Upper lobe of left lung (tissue), 6 donors: ENCODE measurements around the gene ORM2. TPM values are rescaled to one million over a fixed set of nuclear protein-coding genes. Genes with fewer than 3 reads are reported as not detected.

Experiments used
- ATAC-seq, 2 donors: fragments of 200-7000 bp; cut with Tn5 transposase; one replicate each; pipeline ENCODE4 v1.9.1; 2022; ENCODE audit warnings: mild to moderate bottlenecking in 2 of 2, moderate library complexity in 2 of 2; ENCODE audit not compliant: low FRiP score in 2 of 2
- DNase-seq, 2 donors: peaks; one replicate each; pipeline ENCODE4 v3.0.0-alpha.2; 2019 to 2020
- H3K27ac ChIP-seq, 4 donors: fragments of 200-600 bp; sonication (generic); one replicate each; pipeline ENCODE4 v1.5.1; 2016 to 2019
- H3K27me3 ChIP-seq, 4 donors: fragments of 200-600 bp; sonication (generic); one replicate each; pipeline ENCODE4 v1.5.1; 2017 to 2019
- H3K36me3 ChIP-seq, 4 donors: fragments of 200-600 bp; sonication (generic); one replicate each; pipeline ENCODE4 v1.5.1; 2016 to 2019
- H3K4me1 ChIP-seq, 4 donors: fragments of 200-600 bp; sonication (generic); one replicate each; pipeline ENCODE4 v1.5.1; 2018 to 2019
- H3K4me3 ChIP-seq, 4 donors: fragments of 200-600 bp; sonication (generic); one replicate each; pipeline ENCODE4 v1.5.1; 2017 to 2019; ENCODE audit warnings: mild to moderate bottlenecking in 2 of 4, moderate library complexity in 1 of 4
- H3K9me3 ChIP-seq, 4 donors: fragments of 200-600 bp; sonication (generic); one replicate each; pipeline ENCODE4 v1.5.1; 2018 to 2019
- EP300 ChIP-seq, 4 donors: sonication (generic); formaldehyde crosslinking; IDR thresholded peaks; one replicate each; pipeline ENCODE4 v1.5.1; 2017; ENCODE audit warnings: antibody characterized with exemption in 4 of 4, control low read depth in 2 of 4
- POLR2A ChIP-seq, 4 donors: fragments of 450-650 bp; IDR thresholded peaks; one replicate each; pipeline ENCODE4 v1.5.1; 2016 to 2017; ENCODE audit warnings: antibody characterized with exemption in 4 of 4, mild to moderate bottlenecking in 2 of 4
- POLR2AphosphoS5 ChIP-seq, 2 donors: sonication (generic); formaldehyde crosslinking; IDR thresholded peaks; one replicate each; pipeline ENCODE4 v1.5.1; 2017; ENCODE audit warnings: antibody characterized with exemption in 2 of 2
- WGBS, 2 donors: methylation state at CpG; one replicate each; pipeline ENCODE4 v1.1.5; 2017 to 2018; 5-methylcytosine and 5-hydroxymethylcytosine counted together
- total RNA-seq, 6 donors: library from RNA; depleted of rRNA in 4 of 6; stranded (reverse); fragments of >200 nt in 4 of 6; gene quantifications; one replicate each; pipeline versions ENCODE4 v1.1.0 to v1.2.1, GENCODE V29; 2016 to 2021
- TF ChIP-seq, protein P1 (sequence below), 6 experiments: fragments of 450-650 bp in 4 of 6; fragments of 200-600 bp in 2 of 6; sonication (generic) in 2 of 6; IDR thresholded peaks; one replicate each; pipeline ENCODE4 v1.5.1; 2016 to 2019; ENCODE audit warnings: antibody characterized with exemption in 6 of 6
- donor health status: DM: no; HTN: no; CAD: no; lungs with moderate emphysema.
- donor health status: DM: no; HTN: yes; CAD: no; lungs with severe emphysema.

ORM2 gene
- total RNA-seq, 6 donors from 2014 or later = 2.2 to 5.5 (median 4.0) TPM; not detected in 2

DNA sequence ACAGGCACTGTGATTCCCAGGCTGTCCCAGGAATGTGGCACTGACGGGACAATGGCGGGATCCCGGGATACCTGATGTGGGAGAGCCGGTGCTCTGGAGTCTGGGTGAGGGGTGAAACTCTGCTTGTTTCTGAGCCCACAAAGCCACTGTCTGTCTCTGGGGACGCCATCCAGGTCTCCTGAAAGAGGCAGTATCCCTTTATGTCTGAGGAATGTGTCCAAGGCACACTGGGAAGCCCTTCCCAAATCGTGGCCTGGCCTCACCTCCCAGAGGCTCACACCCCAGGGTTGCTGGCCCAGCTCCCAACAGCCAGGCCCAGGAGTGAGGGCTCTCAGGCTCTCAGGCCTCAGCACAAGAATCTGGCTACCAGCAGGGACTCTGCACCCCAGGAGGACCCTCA, 27.1 kb downstream of the ORM2 start:
- no peak overlapping the region for H3K27ac ChIP-seq
- H3K27me3 ChIP-seq = no peaks in the 10 kb centered on the region
- H3K9me3 ChIP-seq = no peaks in the 10 kb centered on the region
- DNase-seq = no peak
- TF ChIP-seq, protein P1, sequence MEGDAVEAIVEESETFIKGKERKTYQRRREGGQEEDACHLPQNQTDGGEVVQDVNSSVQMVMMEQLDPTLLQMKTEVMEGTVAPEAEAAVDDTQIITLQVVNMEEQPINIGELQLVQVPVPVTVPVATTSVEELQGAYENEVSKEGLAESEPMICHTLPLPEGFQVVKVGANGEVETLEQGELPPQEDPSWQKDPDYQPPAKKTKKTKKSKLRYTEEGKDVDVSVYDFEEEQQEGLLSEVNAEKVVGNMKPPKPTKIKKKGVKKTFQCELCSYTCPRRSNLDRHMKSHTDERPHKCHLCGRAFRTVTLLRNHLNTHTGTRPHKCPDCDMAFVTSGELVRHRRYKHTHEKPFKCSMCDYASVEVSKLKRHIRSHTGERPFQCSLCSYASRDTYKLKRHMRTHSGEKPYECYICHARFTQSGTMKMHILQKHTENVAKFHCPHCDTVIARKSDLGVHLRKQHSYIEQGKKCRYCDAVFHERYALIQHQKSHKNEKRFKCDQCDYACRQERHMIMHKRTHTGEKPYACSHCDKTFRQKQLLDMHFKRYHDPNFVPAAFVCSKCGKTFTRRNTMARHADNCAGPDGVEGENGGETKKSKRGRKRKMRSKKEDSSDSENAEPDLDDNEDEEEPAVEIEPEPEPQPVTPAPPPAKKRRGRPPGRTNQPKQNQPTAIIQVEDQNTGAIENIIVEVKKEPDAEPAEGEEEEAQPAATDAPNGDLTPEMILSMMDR (IDR thresholded peaks at IDR 0.05) = no peak
- TF ChIP-seq EP300 (IDR thresholded peaks at IDR 0.05) = no peak
- TF ChIP-seq POLR2A (IDR thresholded peaks at IDR 0.05) = no peak
- H3K4me3 ChIP-seq = no peak overlapping the region
- ATAC-seq = no peak
- WGBS, 2 donors = 83 to 89% methylated on average over 1 to 6 of the region's 6 CpGs
- peaks cover 0 to 3% (median 0%) of the 10 kb centered on the region in 4 donors for H3K4me1 ChIP-seq
- H3K36me3 ChIP-seq = peaks cover 56 to 100% (median 84%) of the 10 kb centered on the region in 4 donors

DNA sequence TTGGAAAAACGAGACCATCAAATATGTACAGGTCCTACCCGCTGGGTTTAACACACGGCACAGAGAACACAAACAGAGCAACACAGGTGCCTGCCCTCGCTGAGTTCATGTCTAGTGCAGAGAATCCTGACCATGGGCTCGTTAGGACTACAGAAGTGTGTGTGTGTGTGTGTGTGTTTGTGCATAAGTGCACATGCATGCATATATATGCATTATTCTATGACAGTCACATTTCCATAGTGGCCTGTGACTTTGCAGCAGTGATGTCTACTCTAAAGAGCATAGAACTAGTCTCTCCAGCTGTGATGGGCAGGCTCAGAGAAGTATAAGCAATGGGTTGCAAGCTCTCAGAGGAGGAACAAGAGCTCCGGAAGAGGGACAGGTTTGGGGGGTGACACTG, 27.7 kb downstream of the ORM2 start:
- no peaks in the 10 kb centered on the region for H3K27me3 ChIP-seq
- no peak overlapping the region for H3K27ac ChIP-seq
- WGBS, 2 donors = 90 to 92% methylated on average over 6 of the region's 6 CpGs
- DNase-seq = no peak
- no peak for TF ChIP-seq EP300 (IDR thresholded peaks at IDR 0.05)
- TF ChIP-seq, protein P1 (IDR thresholded peaks at IDR 0.05) = no peak
- TF ChIP-seq POLR2AphosphoS5 (IDR thresholded peaks at IDR 0.05) = no peak
- TF ChIP-seq POLR2A (IDR thresholded peaks at IDR 0.05) = no peak
- peaks cover 0 to under 1% (median 0%) of the 10 kb centered on the region in 4 donors for H3K4me1 ChIP-seq
- ATAC-seq = no peak
- no peaks in the 10 kb centered on the region for H3K9me3 ChIP-seq
- H3K4me3 ChIP-seq = no peak overlapping the region
- peaks cover 57 to 100% (median 89%) of the 10 kb centered on the region in 4 donors for H3K36me3 ChIP-seq

DNA sequence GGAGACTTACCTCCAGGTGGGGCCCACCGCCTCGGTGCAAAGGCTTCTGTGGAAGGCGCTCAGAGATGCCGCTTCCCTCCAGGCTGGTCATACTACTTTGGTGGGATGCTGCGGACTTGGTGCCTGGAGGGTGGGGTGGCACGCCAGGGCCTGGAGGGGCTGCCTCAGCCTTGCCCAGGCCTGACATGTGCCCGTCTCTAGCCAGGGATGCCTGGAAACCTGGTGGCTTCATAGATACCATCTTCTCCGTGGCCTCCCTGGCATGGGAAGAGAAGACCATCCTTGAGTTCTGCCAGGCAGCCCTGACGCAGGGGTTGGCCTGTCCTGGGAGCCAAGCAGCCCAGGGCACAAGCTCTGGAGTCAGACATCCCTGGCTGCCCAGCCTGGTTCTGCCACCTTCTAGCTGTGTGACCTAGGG, 28.3 kb downstream of the ORM2 start:
- H3K27ac ChIP-seq = no peak overlapping the region
- DNase-seq (no peak), ATAC-seq (no peak)
- H3K36me3 ChIP-seq = peaks cover 55 to 100% (median 91%) of the 10 kb centered on the region in 4 donors
- WGBS, 2 donors = 97 to 98% methylated on average over 5 to 7 of the region's 9 CpGs
- no peaks in the 10 kb centered on the region for H3K4me1 ChIP-seq
- no peak for TF ChIP-seq POLR2A (IDR thresholded peaks at IDR 0.05)
- TF ChIP-seq, protein P1 (IDR thresholded peaks at IDR 0.05) = no peak
- no peak for TF ChIP-seq POLR2AphosphoS5 (IDR thresholded peaks at IDR 0.05)
- TF ChIP-seq EP300 (IDR thresholded peaks at IDR 0.05) = no peak
- no peak overlapping the region for H3K4me3 ChIP-seq
- no peaks in the 10 kb centered on the region for H3K27me3 ChIP-seq
- no peaks in the 10 kb centered on the region for H3K9me3 ChIP-seq

DNA sequence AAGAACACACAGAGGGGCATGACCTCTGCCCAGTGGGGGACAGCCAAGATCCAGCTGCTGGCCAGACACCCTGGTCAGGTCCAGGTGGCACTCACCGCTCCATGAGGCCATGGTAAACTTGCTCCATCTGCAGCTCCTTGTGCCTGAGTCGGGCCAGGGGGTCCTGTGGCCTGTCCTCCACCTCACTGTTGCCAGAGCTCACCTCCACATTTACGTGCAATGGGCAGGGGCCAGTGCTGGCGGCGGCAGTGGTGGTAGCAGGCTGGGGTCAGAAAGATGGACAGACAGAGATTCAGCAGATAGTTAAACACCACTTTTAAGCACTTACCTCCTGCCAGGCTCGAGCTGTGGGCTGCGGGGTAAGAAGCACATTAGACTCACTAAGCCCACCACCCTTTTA, 30.1 kb downstream of the ORM2 start:
- no peaks in the 10 kb centered on the region for H3K9me3 ChIP-seq
- WGBS, 2 donors = 95 to 98% methylated on average over 7 of the region's 7 CpGs
- no peak overlapping the region for H3K4me3 ChIP-seq
- H3K27me3 ChIP-seq = no peaks in the 10 kb centered on the region
- peaks cover 55 to 100% (median 84%) of the 10 kb centered on the region in 4 donors for H3K36me3 ChIP-seq
- TF ChIP-seq POLR2A (IDR thresholded peaks at IDR 0.05) = no peak
- TF ChIP-seq, protein P1 (IDR thresholded peaks at IDR 0.05) = no peak
- no peak for TF ChIP-seq EP300 (IDR thresholded peaks at IDR 0.05)
- TF ChIP-seq POLR2AphosphoS5 (IDR thresholded peaks at IDR 0.05) = no peak
- no peak for ATAC-seq
- peaks cover 9 to 14% (median 12%) of the 10 kb centered on the region in 4 donors for H3K4me1 ChIP-seq
- DNase-seq = no peak
- peak overlapping the region in 1 of 4 donors; percentile 13 for H3K27ac ChIP-seq

DNA sequence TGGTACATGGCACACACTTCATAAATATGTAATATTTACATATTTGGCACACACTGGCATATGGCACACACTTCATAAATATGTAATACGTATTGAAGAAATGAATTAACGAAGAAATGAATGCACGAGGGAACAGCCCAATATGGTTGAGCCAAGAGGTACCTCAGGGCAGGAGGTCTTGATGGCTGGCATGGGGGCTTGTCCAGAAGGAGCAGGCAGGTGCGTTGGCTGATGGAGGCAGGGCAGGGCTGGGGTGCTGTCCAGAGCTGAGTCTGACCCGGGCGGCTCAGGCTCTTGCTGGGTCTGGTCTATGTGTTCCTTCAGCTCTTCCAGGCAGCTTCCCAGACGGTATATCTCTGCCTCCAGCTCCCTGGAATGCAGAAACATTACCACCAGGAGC, 31.9 kb downstream of the ORM2 start:
- DNase-seq = no peak
- TF ChIP-seq, protein P1 (IDR thresholded peaks at IDR 0.05) = no peak
- no peak for TF ChIP-seq EP300 (IDR thresholded peaks at IDR 0.05)
- TF ChIP-seq POLR2AphosphoS5 (IDR thresholded peaks at IDR 0.05) = no peak
- TF ChIP-seq POLR2A (IDR thresholded peaks at IDR 0.05) = no peak
- ATAC-seq = no peak

More for the DNA sequence above, 31.9 kb downstream of the ORM2 start:
- H3K4me3 ChIP-seq = no peak overlapping the region
- H3K36me3 ChIP-seq = peaks cover 47 to 91% (median 67%) of the 10 kb centered on the region in 4 donors
- H3K9me3 ChIP-seq = no peaks in the 10 kb centered on the region
- peak overlapping the region in 1 of 4 donors; percentile 24 for H3K27ac ChIP-seq
- WGBS, 2 donors = 82 to 93% methylated on average over 5 of the region's 7 CpGs
- H3K27me3 ChIP-seq = no peaks in the 10 kb centered on the region
- H3K4me1 ChIP-seq = peaks cover 20 to 29% (median 28%) of the 10 kb centered on the region in 4 donors
